Measurements from ENCODE around the gene BCR. TPM values are rescaled to one million over a fixed set of nuclear protein-coding genes. Genes with fewer than 3 reads are reported as not detected.

The BCR gene
- polyA plus RNA-seq, 4 donors = 49.3 to 63.8 (median 61.8) TPM

- no peak for DNase-seq (ENCODE audit: low read depth in 4 of 4, low spot score in 2 of 4)
Measured at GRCh38 chr22:23149743-23150238, 30.5 kb upstream of the BCR start.

GRCh38 chr22:23150762-23151161, 29.5 kb upstream of the BCR start:
- DNase-seq (ENCODE audit: low read depth in 4 of 4, low spot score in 2 of 4) = no peak

- DNase-seq (ENCODE audit: low read depth in 4 of 4, low spot score in 2 of 4) = no peak
Measured at GRCh38 chr22:23151827-23152226, 28.5 kb upstream of the BCR start.

- DNase-seq (ENCODE audit: low read depth in 4 of 4, low spot score in 2 of 4) = no peak
Measured at GRCh38 chr22:23152238-23153114, 27.8 kb upstream of the BCR start.

GRCh38 chr22:23153994-23154393, 26.3 kb upstream of the BCR start:
- DNase-seq (ENCODE audit: low read depth in 4 of 4, low spot score in 2 of 4) = no peak

GRCh38 chr22:23154461-23154860, 25.8 kb upstream of the BCR start:
- no peak for DNase-seq (ENCODE audit: low read depth in 4 of 4, low spot score in 2 of 4)

GRCh38 chr22:23155143-23155542, 25.2 kb upstream of the BCR start:
- DNase-seq (ENCODE audit: low read depth in 4 of 4, low spot score in 2 of 4) = no peak

GRCh38 chr22:23155831-23156230, 24.5 kb upstream of the BCR start:
- DNase-seq (ENCODE audit: low read depth in 4 of 4, low spot score in 2 of 4) = no peak

GRCh38 chr22:23156286-23156685, 24.0 kb upstream of the BCR start:
- no peak for DNase-seq (ENCODE audit: low read depth in 4 of 4, low spot score in 2 of 4)

- DNase-seq (ENCODE audit: low read depth in 4 of 4, low spot score in 2 of 4) = no peak
Measured at GRCh38 chr22:23157560-23158515, 22.5 kb upstream of the BCR start.

GRCh38 chr22:23158516-23159290, 21.6 kb upstream of the BCR start:
- DNase-seq (ENCODE audit: low read depth in 4 of 4, low spot score in 2 of 4) = no peak

GRCh38 chr22:23159291-23159630, 21.0 kb upstream of the BCR start:
- no peak for DNase-seq (ENCODE audit: low read depth in 4 of 4, low spot score in 2 of 4)

GRCh38 chr22:23161029-23161428, 19.3 kb upstream of the BCR start:
- DNase-seq (ENCODE audit: low read depth in 4 of 4, low spot score in 2 of 4) = no peak

- DNase-seq (ENCODE audit: low read depth in 4 of 4, low spot score in 2 of 4) = no peak
Measured at GRCh38 chr22:23161574-23161973, 18.7 kb upstream of the BCR start.

- no peak for DNase-seq (ENCODE audit: low read depth in 4 of 4, low spot score in 2 of 4)
Measured at GRCh38 chr22:23163665-23164064, 16.6 kb upstream of the BCR start.

GRCh38 chr22:23164091-23164490, 16.2 kb upstream of the BCR start:
- no peak for DNase-seq (ENCODE audit: low read depth in 4 of 4, low spot score in 2 of 4)

GRCh38 chr22:23166042-23166831, 14.1 kb upstream of the BCR start:
- no peak for DNase-seq (ENCODE audit: low read depth in 4 of 4, low spot score in 2 of 4)

GRCh38 chr22:23166841-23167616, 13.3 kb upstream of the BCR start:
- DNase-seq (ENCODE audit: low read depth in 4 of 4, low spot score in 2 of 4) = no peak

- DNase-seq (ENCODE audit: low read depth in 4 of 4, low spot score in 2 of 4) = no peak
Measured at GRCh38 chr22:23168391-23169042, 11.8 kb upstream of the BCR start.

Data from left renal cortex interstitium (tissue), 4 donors.